SU-DHL-6 (cell line): ENCODE results near the gene CDK5RAP2.

Source experiments
- CTCF ChIP-seq: fragments of 200-600 bp; sonication (generic); IDR thresholded peaks from one replicate; pipeline ENCODE4 v1.5.1; 2017; ENCODE audit warnings: antibody characterized with exemption, mild to moderate bottlenecking, low read length, moderate library complexity; ENCODE audit not compliant: insufficient read depth, poor library complexity, severe bottlenecking
- EZH2phosphoT487 ChIP-seq: fragments of 200-600 bp; sonication (generic), shearing (Covaris generic); conservative IDR thresholded peaks from 2 replicates; pipeline ENCODE4 v1.6.1; 2018; ENCODE audit warnings: mild to moderate bottlenecking, antibody characterized with exemption, low read length, moderate library complexity, mixed read lengths

GRCh38 chr9:120384925-120385272 lies 195.1 kb downstream of the CDK5RAP2 start:
- TF ChIP-seq CTCF (no peak), EZH2phosphoT487 (no peak)
